DND-41 (cell line): ENCODE results near the gene CSNK1A1.
A peak's percentile ranks its signal among the peaks of the same experiment; 100 is the strongest.
"Not testable (repeated sequence)": the region's sequence is repeated elsewhere in the genome, so short reads cannot be mapped to it uniquely, and the experiment has no call there.

Experiments
- ATAC-seq: fragments of 200-7000 bp; cut with Tn5 transposase; 3 replicates; pipeline ENCODE4 v1.9.1; 2021; ENCODE audit warnings: low read depth; ENCODE audit not compliant: insufficient read depth
- DNase-seq: peaks from one replicate; pipeline ENCODE4 v3.0.0-alpha.2; 2020
- H2AFZ ChIP-seq: 2 replicates; pipeline ENCODE4 v1.6.0; 2012; ENCODE audit warnings: low read depth, low read length
- H3K27ac ChIP-seq: 2 replicates; pipeline ENCODE4 v1.5.1; 2012; ENCODE audit warnings: low read length, inconsistent platforms
- H3K27me3 ChIP-seq: fragments of 200-600 bp; sonication (generic); 2 replicates; pipeline ENCODE4 v1.6.0; 2012; ENCODE audit warnings: low read length, mild to moderate bottlenecking, inconsistent platforms; ENCODE audit not compliant: insufficient read depth, poor library complexity
- H3K36me3 ChIP-seq: 2 replicates; pipeline ENCODE4 v1.5.1; 2012; ENCODE audit warnings: low read length, inconsistent platforms; ENCODE audit not compliant: insufficient read depth
- H3K4me1 ChIP-seq: 2 replicates; pipeline ENCODE4 v1.5.1; 2012; ENCODE audit warnings: mild to moderate bottlenecking, low read length; ENCODE audit not compliant: insufficient read depth
- H3K4me2 ChIP-seq: 2 replicates; pipeline ENCODE4 v1.6.0; 2012; ENCODE audit warnings: mild to moderate bottlenecking, moderate library complexity, low read length, inconsistent platforms; ENCODE audit not compliant: insufficient read depth
- H3K4me3 ChIP-seq, 2 experiments: fragments of 200-600 bp in 1 of 2; shearing (Covaris generic) in 1 of 2; 2 replicates each; pipeline ENCODE4 v1.5.1; 2012 to 2016; ENCODE audit warnings: inconsistent platforms in 2 of 2, low read length in 2 of 2, mild to moderate bottlenecking in 2 of 2, low read depth in 1 of 2, moderate library complexity in 1 of 2
- H3K79me2 ChIP-seq: 2 replicates; pipeline ENCODE4 v1.6.0; 2012; ENCODE audit warnings: low read length, inconsistent platforms; ENCODE audit not compliant: insufficient read depth
- H3K9ac ChIP-seq: 2 replicates; pipeline ENCODE4 v1.6.0; 2012; ENCODE audit warnings: low read depth, mild to moderate bottlenecking, inconsistent platforms, low read length, moderate library complexity
- H3K9me3 ChIP-seq: 2 replicates; pipeline ENCODE4 v1.5.1; 2012; ENCODE audit warnings: low read length, moderate library complexity, mild to moderate bottlenecking, inconsistent platforms; ENCODE audit not compliant: insufficient read depth, severe bottlenecking
- H4K20me1 ChIP-seq: 2 replicates; pipeline ENCODE4 v1.6.0; 2012; ENCODE audit warnings: low read length; ENCODE audit not compliant: insufficient read depth
- EZH2 ChIP-seq: IDR thresholded peaks from 3 replicates; pipeline ENCODE4 v1.6.1; 2012; ENCODE audit warnings: borderline replicate concordance, low read depth, mild to moderate bottlenecking, moderate library complexity, low read length, inconsistent platforms; ENCODE audit not compliant: severe bottlenecking
- TF ChIP-seq, protein P1 (sequence below): IDR thresholded peaks from 2 replicates; pipeline ENCODE4 v1.5.1; 2012; ENCODE audit warnings: borderline replicate concordance, low read length, moderate library complexity, mild to moderate bottlenecking; ENCODE audit not compliant: poor library complexity, severe bottlenecking; ENCODE audit errors: extremely low read depth

Gene CSNK1A1

DNA sequence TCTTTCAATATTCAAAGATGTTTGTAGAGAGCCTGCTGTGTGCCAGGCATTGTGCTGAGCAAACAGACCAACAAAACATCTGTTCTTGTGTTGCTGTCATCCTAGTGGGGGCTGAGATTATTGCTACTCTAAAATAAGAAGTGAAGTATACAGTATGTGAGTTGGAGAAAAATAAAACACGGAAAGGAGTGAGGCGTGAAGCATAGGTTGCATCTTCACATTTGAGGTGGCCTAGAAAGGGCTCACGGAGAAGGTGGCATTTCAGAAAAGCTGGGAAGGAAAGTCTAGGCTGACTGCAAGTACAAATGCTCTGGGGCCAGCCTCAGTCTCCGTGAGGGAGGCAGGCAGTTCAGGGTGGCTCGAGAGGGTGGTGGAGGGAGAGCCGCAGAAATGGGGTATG, 80.3 kb downstream of the CSNK1A1 start:
- Histone ChIP-seq H3K4me1 (no peaks in the 10 kb centered on the region), H3K79me2 (no peaks in the 10 kb centered on the region), H3K9ac (no peak overlapping the region), H4K20me1 (no peaks in the 10 kb centered on the region), H3K36me3 (no peaks in the 10 kb centered on the region), H3K4me3 (no peak overlapping the region), H3K27me3 (no peaks in the 10 kb centered on the region), H3K4me2 (no peak overlapping the region), H3K27ac (no peak overlapping the region), H2AFZ (no peak overlapping the region), H3K9me3 (no peaks in the 10 kb centered on the region)
- DNase-seq (no peak), ATAC-seq (no peak)
- TF ChIP-seq, protein P1, sequence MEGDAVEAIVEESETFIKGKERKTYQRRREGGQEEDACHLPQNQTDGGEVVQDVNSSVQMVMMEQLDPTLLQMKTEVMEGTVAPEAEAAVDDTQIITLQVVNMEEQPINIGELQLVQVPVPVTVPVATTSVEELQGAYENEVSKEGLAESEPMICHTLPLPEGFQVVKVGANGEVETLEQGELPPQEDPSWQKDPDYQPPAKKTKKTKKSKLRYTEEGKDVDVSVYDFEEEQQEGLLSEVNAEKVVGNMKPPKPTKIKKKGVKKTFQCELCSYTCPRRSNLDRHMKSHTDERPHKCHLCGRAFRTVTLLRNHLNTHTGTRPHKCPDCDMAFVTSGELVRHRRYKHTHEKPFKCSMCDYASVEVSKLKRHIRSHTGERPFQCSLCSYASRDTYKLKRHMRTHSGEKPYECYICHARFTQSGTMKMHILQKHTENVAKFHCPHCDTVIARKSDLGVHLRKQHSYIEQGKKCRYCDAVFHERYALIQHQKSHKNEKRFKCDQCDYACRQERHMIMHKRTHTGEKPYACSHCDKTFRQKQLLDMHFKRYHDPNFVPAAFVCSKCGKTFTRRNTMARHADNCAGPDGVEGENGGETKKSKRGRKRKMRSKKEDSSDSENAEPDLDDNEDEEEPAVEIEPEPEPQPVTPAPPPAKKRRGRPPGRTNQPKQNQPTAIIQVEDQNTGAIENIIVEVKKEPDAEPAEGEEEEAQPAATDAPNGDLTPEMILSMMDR: no peak
- TF ChIP-seq EZH2: no peak

DNA sequence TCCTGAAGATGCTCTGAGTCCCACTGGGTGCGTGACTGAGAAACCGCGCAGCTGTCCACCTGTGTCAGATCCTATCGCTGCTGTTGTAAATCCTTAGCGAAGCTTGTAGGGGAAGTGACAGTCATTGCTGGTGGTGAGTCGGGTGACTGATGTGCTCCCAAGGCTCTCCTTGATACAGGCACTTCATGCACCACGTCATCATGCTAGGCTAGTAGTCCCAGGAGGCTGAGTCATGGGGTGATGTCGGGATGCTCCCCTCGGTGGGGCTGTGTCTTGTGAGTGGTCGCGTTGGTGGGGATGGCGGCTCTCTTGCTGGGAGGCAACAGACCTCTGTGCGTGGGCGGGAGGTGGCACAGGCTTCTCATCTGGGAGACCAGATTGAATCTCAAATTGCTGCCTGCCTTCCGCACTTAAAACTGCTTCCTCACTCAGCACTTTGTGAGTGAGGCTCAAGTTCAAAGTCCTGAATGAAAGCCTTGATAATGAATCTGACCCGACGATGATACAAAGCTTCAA, 84.7 kb downstream of the CSNK1A1 start:
- Histone ChIP-seq H3K4me2 (no peak overlapping the region), H3K4me1 (no peaks in the 10 kb centered on the region), H4K20me1 (no peaks in the 10 kb centered on the region), H2AFZ (no peak overlapping the region), H3K27me3 (no peaks in the 10 kb centered on the region), H3K79me2 (no peaks in the 10 kb centered on the region), H3K9me3 (no peaks in the 10 kb centered on the region), H3K36me3 (no peaks in the 10 kb centered on the region), H3K4me3 (no peak overlapping the region), H3K9ac (no peak overlapping the region), H3K27ac (no peak overlapping the region)
- DNase-seq (peak; percentile 12), ATAC-seq (peak; percentile 47)
- TF ChIP-seq, protein P1: no peak
- no peak for TF ChIP-seq EZH2

DNA sequence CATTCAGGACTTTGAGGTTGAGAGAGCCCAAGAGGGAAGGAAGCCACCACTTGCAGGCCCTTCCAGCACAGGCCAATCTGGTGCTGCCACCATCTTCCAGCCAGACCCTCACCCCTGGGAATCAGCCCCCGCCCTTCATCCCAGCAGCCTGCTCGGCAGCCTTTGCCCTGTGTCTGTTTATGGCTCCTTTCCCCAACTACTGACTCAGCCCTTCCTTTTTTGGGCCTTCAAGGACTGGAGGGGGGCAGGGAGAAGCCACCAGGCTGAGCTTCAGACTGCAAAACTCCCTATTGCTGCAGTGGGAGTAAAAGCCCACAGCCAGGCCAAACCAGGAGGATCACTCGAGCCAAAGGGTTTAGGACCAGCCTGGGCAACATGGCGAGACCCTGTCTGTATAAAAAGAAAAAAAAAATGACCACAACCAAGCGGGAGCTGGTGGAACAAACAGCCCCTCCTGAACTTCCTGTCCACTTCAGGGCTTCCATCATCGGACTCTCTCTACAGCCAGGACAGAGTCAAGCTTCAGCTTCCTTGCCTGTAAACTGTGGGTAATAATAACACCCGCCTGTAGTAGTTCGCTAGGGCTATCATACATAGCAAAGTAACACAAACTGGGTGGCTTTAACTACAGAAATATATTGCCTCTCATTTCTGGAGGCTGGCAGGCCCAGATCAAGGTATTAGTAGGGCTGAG, 86.3 kb downstream of the CSNK1A1 start:
- no peak overlapping the region for H3K4me2 ChIP-seq
- no peak for DNase-seq

DNA sequence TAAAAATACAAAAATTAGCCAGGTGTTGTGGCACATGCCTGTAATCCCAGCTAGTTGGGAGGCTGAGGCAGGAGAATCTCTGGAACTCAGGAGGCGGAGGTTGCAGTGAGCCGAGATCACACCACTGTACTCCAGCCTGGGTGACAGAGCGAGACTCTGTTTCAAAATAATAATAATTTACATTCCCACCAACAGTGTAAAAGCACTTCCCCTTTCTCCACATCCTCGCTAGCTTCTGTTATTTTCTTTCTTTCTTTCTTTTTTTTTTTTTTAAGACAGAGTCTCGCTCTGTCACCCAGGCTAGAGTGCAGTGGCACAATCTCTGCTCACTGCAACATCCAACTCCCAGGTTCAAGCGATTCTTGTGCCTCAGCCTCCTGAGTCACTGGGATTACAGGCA, 89.3 kb downstream of the CSNK1A1 start:
- H3K4me1 ChIP-seq, DNase-seq, H3K27me3 ChIP-seq, ATAC-seq, H2AFZ ChIP-seq, H3K9me3 ChIP-seq, H3K4me2 ChIP-seq, H3K4me3 ChIP-seq, H3K9ac ChIP-seq, H4K20me1 ChIP-seq, H3K27ac ChIP-seq, H3K36me3 ChIP-seq, H3K79me2 ChIP-seq: not testable (repeated sequence)

More for the DNA sequence above, 86.3 kb downstream of the CSNK1A1 start:
- Histone ChIP-seq H3K36me3 (no peaks in the 10 kb centered on the region), H4K20me1 (no peaks in the 10 kb centered on the region), H3K9ac (no peak overlapping the region), H3K27ac (no peak overlapping the region), H3K27me3 (no peaks in the 10 kb centered on the region), H3K9me3 (no peaks in the 10 kb centered on the region), H3K79me2 (no peaks in the 10 kb centered on the region), H2AFZ (no peak overlapping the region), H3K4me3 (no peak overlapping the region), H3K4me1 (no peaks in the 10 kb centered on the region)
- TF ChIP-seq, protein P1: no peak
- no peak for TF ChIP-seq EZH2
- ATAC-seq: no peak
